Activated T-helper 9 cell treated with anti-CD3 and anti-CD28 coated beads, Interleukin-2, amount 50 U/mL, for 16 hours (primary cell): ENCODE results near the gene AGTRAP.

ENCODE experiments used
- DNase-seq: peaks from one replicate; pipeline ENCODE4 v3.0.0-alpha.2; 2020; ENCODE audit warnings: low read depth

The AGTRAP gene

DNA sequence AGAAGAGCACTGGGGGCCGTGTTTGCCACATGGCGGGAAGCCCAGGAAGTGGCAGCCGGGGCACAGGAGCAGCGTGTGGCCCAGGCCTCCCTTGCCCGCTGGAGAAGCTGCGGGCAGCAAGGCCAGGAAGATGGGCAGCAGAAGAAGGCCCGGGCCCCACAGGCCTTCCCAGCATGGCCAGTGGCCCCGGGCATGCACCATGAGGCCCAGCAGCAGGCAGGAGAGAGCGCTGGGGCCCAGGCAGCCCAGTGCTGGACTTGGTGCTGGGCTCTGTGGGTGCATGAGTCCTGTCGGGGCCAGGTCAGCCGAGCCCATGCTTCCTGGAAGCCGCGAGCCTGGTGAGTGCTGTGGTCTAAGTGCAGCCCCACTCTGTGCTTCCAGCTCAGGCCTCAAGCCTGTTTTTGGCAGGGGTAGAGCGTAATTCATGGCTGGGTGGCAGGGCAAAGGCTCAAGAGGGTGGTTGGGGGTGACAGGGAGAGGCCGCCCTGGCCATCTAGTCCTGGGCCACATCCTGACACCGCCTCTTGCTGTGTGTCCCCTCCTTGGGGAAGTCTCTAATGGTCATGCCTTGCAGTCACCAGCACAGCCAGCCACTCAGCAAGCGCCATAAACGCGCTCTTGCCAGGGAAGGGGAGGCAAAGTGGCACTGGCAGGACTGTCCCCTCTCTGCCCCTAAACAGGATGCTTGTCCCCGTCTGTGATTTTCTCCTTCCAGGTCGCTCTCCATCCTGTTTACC lies 48.5 kb downstream of the AGTRAP start:
- DNase-seq: no peak

- DNase-seq: peak; percentile 18
Measured at GRCh38 chr1:11784993-11785769, 49.2 kb downstream of the AGTRAP start.

- DNase-seq: no peak
Measured at GRCh38 chr1:11786168-11786567, 50.2 kb downstream of the AGTRAP start.

DNA sequence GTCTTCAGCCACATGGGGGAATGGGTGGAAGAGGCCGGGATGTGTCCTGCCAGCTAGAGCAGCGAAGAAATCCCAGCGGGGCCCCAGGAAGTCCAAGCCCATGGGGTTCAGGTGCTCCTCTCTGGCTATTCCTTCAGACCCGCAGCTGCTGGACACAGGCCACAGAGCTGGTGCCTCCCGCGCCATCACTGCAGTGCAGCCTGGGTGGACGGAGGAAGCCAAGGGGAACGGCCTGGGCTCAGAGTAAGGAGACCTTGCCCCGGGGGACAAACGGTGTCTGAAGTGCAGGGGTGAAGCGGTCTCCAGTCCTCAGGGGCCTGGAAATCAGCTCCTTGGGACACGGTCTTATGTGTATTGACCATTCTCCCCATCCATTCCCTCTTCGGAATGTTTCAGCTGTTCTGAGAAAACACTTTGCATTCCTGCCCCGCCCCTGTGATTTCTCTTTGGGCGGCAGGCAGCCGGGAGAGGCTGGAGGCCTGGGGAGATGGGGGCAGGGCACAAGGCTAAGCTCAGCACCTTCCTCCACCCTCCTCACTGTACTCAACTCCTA lies 51.4 kb downstream of the AGTRAP start:
- no peak for DNase-seq

DNA sequence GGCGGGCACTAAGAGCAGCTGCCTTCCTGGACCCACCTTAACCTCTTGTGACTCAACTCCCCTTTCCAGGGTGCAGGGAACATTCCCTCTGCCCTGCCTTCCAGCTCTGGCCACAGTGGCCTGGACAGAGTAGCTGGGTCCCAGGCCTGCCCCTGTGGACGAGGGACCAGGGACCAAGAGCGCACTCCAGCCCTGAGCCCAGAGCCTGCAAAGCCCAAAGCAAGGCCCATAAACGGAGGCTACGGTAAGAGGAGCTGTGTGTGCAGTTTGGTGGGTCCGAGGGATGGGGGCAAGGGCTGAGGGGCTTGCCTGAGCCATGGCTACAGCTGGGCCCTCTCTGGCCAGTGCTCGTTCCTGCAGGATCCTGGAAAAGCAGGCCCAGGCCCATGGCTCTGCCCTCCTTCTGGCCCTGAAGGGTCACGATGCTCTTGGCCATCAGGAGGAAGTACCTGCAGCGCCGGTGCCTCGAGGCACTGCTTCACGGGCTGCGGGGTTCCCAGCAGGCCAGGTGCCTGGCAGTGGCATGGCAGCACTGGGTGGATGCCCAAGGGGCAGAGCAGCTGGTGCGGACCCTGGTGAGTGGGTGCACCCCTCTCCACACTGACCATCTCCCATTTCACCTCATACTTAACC lies 52.0 kb downstream of the AGTRAP start:
- DNase-seq: no peak

GRCh38 chr1:11788549-11789053 lies 52.7 kb downstream of the AGTRAP start:
- no peak for DNase-seq

DNA sequence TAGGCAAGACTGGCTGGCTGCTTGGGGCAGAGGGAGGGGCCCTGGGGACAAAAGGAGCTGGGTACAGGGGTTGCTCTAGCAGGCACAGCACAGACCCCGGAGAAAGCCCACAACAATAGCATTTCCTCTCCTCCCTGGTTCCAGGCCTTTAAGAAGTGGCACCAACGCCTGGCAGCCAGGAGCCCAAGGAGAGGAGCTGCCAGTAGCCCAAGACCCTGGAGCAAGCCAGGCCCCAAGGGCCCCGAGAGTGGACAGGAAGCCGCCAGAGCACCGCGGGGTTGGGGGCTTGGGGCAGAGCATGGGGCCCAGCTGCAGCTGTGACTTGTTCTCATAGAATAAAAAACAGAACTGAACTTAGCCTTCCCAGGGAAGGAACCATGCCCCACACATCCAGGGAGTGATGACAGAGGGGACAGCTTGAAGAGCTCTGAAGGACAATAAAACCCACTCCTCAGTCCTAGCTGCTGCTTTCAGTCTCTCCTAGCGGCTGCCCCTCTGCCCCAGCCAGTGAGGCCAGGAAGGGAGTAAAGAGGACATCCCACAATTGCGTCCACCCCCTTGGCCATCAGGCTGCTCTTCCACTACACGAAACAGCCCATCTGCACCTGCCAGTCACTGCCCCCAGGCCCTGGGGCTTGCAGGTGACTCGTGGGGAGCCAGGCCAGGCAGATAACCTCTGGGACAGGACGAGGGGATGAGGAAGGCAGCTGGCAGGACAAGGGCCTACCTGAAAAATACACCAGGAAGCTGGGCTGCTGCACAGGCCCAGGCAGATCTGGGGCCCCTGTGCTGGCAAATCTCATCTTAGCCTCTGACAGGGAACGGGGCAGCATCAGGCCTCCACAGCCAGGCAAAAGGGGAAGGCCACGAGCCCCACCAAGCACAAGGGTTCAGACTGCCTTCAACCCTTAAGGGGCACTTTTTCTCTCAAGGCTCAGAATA lies 53.5 kb downstream of the AGTRAP start:
- DNase-seq: no peak

- DNase-seq: no peak
Measured at GRCh38 chr1:11790101-11790879, 54.4 kb downstream of the AGTRAP start.

DNA sequence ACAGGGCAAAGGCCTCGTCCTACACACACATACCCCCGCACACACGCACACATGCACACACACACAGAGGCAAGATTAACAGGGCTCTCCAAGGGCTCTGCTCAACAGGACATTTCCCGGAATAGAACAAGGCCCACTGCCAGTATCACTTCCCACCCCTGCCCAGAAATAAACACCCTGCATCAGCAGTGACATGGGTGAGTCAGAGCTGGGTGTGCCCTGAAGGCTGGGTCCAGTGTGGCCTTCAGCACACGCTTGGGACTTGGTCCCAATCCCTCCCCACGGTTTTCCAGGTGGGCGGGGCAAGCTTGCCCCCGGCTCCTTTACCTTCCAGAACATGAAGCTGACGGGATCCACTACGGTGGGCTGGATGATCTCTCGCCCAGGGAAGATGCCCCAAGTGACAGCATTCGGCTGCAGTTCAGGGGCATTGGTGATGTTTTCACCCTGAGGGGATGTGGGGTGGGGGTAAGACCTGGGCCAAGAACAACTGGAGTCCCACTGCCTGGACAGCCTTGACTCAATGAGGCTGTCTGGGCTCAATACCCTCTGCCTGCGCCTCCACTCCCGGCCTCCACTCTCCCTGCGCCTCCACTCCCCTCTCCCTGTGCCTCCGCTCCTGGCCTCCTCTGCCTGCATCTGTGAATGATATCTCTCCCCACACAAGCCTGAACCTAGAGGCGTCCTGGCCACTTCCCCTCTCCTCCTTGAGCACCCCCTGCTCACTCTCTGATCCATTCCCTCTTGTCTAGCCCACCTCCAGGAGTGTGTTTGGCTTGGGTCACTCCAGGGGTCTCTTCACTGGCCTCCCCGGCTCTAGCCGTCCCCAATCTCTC lies 55.2 kb downstream of the AGTRAP start:
- DNase-seq: no peak

DNA sequence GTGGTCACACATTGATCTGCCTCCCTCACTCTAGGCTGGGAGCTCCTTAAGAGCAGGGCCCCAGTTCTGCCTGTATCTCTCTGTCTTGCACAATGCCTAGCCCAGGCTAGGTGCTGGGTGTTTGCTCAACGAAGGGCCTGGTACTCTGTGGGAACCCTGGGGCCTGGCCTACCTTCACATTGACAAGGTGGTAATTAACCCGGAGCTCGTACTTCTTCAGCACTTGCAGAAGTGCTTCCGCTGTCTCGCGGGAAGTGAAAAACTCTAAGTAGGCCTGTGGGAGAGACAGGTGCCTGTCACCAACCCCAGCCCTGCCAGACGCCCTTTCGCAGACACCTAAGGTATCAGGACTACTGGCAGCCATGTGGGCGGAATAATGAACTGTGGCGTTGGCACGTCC lies 56.2 kb downstream of the AGTRAP start:
- DNase-seq: no peak

DNA sequence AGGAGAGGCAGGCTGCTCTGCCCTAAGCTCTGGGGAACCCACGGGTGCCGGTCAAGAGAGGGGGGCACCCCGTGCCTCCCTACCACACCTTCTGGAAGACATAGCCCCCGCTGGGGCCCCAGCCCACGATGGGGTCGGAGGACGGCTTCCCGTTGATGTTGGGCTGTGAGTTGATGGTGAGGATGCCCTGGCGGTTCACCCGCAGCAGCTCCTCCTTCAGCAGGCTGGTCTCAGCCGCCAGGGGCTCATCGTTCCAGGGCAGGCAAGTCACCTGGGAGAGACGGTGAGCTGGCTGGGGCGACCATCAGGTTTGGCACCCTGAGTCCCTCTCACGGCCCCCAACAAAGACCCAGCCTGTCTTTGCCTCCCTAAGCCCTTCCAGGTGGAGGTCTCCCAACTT lies 57.9 kb downstream of the AGTRAP start:
- no peak for DNase-seq

DNA sequence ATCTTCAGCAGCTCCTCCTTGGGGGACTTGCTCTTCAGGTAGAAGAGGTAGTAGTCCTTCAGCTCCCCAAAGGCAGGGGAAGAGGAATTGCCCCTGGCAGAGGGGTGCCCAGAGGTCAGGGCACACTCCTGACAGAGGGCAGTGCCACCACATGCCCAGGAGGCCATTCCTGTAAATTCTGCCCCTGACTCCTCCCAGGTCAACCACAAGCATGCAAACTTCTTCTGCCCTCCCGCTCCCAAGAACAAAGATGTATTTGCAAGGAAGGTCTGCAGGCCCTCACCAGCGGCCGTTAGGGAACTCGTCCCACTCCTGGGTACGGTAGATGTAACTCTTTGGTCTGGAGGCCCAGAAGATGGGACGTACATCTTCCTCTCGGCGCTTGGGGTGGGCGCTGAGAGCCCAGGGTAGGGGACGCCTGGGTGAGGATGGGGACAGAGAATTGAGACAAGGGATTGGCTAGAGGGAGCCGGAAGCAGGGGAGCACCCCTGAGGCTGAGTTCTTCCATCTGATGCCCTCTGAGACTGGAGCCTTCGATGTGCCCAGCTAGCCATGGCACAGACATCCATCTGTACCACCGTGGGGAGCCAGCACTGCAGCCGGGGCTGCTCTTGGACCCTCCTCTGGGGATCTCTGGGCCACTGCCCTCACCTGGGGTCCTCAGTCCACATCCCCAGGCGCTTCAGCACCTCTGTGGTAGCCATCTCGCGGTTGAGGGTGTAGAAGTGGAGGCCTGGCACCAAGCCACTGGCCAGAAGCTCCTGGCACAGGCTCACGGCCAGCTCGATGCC lies 58.7 kb downstream of the AGTRAP start:
- DNase-seq: no peak

GRCh38 chr1:11795238-11795890 lies 59.4 kb downstream of the AGTRAP start:
- no peak for DNase-seq

GRCh38 chr1:11796036-11796828 lies 60.3 kb downstream of the AGTRAP start:
- DNase-seq: no peak

- DNase-seq: no peak
Measured at GRCh38 chr1:11797525-11798216, 61.7 kb downstream of the AGTRAP start.

DNA sequence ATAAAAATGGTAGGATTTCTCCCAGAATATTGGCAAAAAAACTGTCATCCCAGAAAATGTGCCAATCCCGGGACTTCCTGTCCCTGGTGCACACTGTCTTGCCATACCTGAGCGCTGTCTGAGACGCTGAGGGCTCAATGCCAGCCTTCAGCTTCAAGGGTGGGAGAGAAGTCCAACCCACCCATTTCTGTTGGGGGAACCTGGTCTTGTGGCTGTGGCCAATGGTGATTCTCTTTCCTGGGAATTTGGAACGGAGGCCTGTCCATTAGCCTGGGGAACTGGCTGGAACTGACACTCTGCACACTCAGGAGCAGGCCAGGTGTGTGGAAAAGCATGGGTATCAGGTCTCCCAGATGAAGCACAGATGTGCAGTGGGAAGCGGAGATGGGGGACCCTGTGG lies 63.2 kb downstream of the AGTRAP start:
- no peak for DNase-seq

- DNase-seq: no peak
Measured at GRCh38 chr1:11799896-11800295, 64.0 kb downstream of the AGTRAP start.
